ENCODE measurements around the gene PCCA. TPM values are rescaled to one million over a fixed set of nuclear protein-coding genes. Genes with fewer than 3 reads are reported as not detected.

PCCA gene
- total and polyA plus RNA-seq, 2 experiments from 2014 or later, result 29.8 to 59.2 TPM

- Histone ChIP-seq H3K4me3 (no peak overlapping the region), H3K9me3 (ENCODE audit: low read depth) (no peaks in the 10 kb centered on the region), H3K27me3 (no peaks in the 10 kb centered on the region), H3K4me1 (ENCODE audit: low read depth) (no peaks in the 10 kb centered on the region), H3K36me3 (no peaks in the 10 kb centered on the region), H3K27ac (no peak overlapping the region)
- no peak for TF ChIP-seq CTCF (IDR thresholded peaks at IDR 0.05; ENCODE audit: low read depth, low read length)
- DNase-seq (ENCODE audit: low read depth in 1 of 2, low spot score in 1 of 2), result no peak
Measured at GRCh38 chr13:100545684-100546061, 456.8 kb downstream of the PCCA start.

- Histone ChIP-seq H3K4me1 (ENCODE audit: low read depth) (no peaks in the 10 kb centered on the region), H3K4me3 (no peak overlapping the region), H3K27me3 (no peaks in the 10 kb centered on the region), H3K27ac (no peak overlapping the region), H3K9me3 (ENCODE audit: low read depth) (no peaks in the 10 kb centered on the region), H3K36me3 (no peaks in the 10 kb centered on the region)
- TF ChIP-seq CTCF (IDR thresholded peaks at IDR 0.05; ENCODE audit: low read depth, low read length), result no peak
- DNase-seq (ENCODE audit: low read depth in 1 of 2, low spot score in 1 of 2), result no peak
Measured at GRCh38 chr13:100546713-100547405, 458.0 kb downstream of the PCCA start.

- no peaks in the 10 kb centered on the region for H3K27me3 ChIP-seq
- H3K27ac ChIP-seq, result no peak overlapping the region
- DNase-seq (ENCODE audit: low read depth in 1 of 2, low spot score in 1 of 2), result peak in 1 of 2 donors; percentile 34
- TF ChIP-seq CTCF (IDR thresholded peaks at IDR 0.05; ENCODE audit: low read depth, low read length), result no peak
- H3K9me3 ChIP-seq (ENCODE audit: low read depth), result no peaks in the 10 kb centered on the region
- no peak overlapping the region for H3K4me3 ChIP-seq
- no peaks in the 10 kb centered on the region for H3K4me1 ChIP-seq (ENCODE audit: low read depth)
- H3K36me3 ChIP-seq, result no peaks in the 10 kb centered on the region
Measured at GRCh38 chr13:100547791-100548201, 458.9 kb downstream of the PCCA start.

GRCh38 chr13:100549316-100549715 lies 460.4 kb downstream of the PCCA start:
- Histone ChIP-seq H3K36me3 (no peaks in the 10 kb centered on the region), H3K9me3 (ENCODE audit: low read depth) (no peaks in the 10 kb centered on the region), H3K4me3 (no peak overlapping the region), H3K27me3 (no peaks in the 10 kb centered on the region), H3K4me1 (ENCODE audit: low read depth) (no peaks in the 10 kb centered on the region), H3K27ac (no peak overlapping the region)
- no peak for DNase-seq (ENCODE audit: low read depth in 1 of 2, low spot score in 1 of 2)
- TF ChIP-seq CTCF (IDR thresholded peaks at IDR 0.05; ENCODE audit: low read depth, low read length), result no peak

GRCh38 chr13:100552755-100553154 lies 463.9 kb downstream of the PCCA start:
- Histone ChIP-seq H3K36me3 (no peaks in the 10 kb centered on the region), H3K9me3 (ENCODE audit: low read depth) (no peaks in the 10 kb centered on the region), H3K27me3 (no peaks in the 10 kb centered on the region), H3K4me1 (ENCODE audit: low read depth) (no peaks in the 10 kb centered on the region), H3K27ac (no peak overlapping the region), H3K4me3 (no peak overlapping the region)
- DNase-seq (ENCODE audit: low read depth in 1 of 2, low spot score in 1 of 2), result no peak
- TF ChIP-seq CTCF (IDR thresholded peaks at IDR 0.05; ENCODE audit: low read depth, low read length), result no peak

Measured in cardiac muscle cell (in vitro differentiated cells and primary cell).